IMR-90 (cell line): Measurements from ENCODE around the gene GEMIN2. TPM values are rescaled to one million over a fixed set of nuclear protein-coding genes. Genes with fewer than 3 reads are reported as not detected.

Experiments
- ATAC-seq: fragments of 200-7000 bp; cut with Tn5 transposase; 2 replicates; pipeline ENCODE4 v1.9.1; 2020; ENCODE audit warnings: low read depth, mild to moderate bottlenecking, moderate library complexity
- BruUV-seq: library from RNA; stranded (reverse); fragments of 400-500 nt; replicated peaks from 2 replicates; lab custom pipeline; 2021; lab: Mats Ljungman, UMichigan
- CTCF ChIA-PET: fragments of 300-600 bp; formaldehyde crosslinking; extraction: SDS; loops from one replicate; lab custom pipeline; 2021; ENCODE audit warnings: antibody characterized with exemption; lab: Yijun Ruan, JAX
- POLR2A ChIA-PET: fragments of 300-600 bp; sonication (Branson Sonifier 250); formaldehyde crosslinking; loops from one replicate; lab custom pipeline; 2022; ENCODE audit warnings: antibody characterized with exemption; ENCODE audit not compliant: unreplicated experiment; lab: Charles Lee
- DNase-seq: peaks from one replicate; pipeline ENCODE4 v3.0.0; 2013
- H2AFZ ChIP-seq: replicated peaks from 2 replicates; pipeline ENCODE3; 2013; ENCODE audit warnings: low read length, mild to moderate bottlenecking; ENCODE audit not compliant: poor library complexity
- H2AK5ac ChIP-seq: 2 replicates; pipeline ENCODE4 v1.6.1; 2013; ENCODE audit warnings: low read depth, low read length, inconsistent platforms
- H2AK9ac ChIP-seq: replicated peaks from 2 replicates; pipeline ENCODE3; 2013; ENCODE audit warnings: mild to moderate bottlenecking, low read depth, low read length, moderate library complexity; ENCODE audit not compliant: poor library complexity
- H2BK120ac ChIP-seq: 2 replicates; pipeline ENCODE4 v1.6.1; 2013; ENCODE audit warnings: low read depth, low read length, inconsistent platforms
- H2BK15ac ChIP-seq: 3 replicates; pipeline ENCODE4 v1.6.1; 2013; ENCODE audit warnings: low read depth, low read length, inconsistent platforms
- H2BK20ac ChIP-seq: 2 replicates; pipeline ENCODE4 v1.6.1; 2013; ENCODE audit warnings: low read depth, mild to moderate bottlenecking, inconsistent platforms, low read length, moderate library complexity
- H2BK5ac ChIP-seq: 2 replicates; pipeline ENCODE4 v1.6.1; 2013; ENCODE audit warnings: mild to moderate bottlenecking, low read depth, low read length, inconsistent platforms; ENCODE audit not compliant: poor library complexity, severe bottlenecking
- H3K14ac ChIP-seq: replicated peaks from 2 replicates; pipeline ENCODE4 v1.6.1; 2013; ENCODE audit warnings: low read depth, low read length, inconsistent platforms
- H3K18ac ChIP-seq: 2 replicates; pipeline ENCODE4 v1.6.1; 2013; ENCODE audit warnings: low read depth, low read length, control low read depth
- H3K23ac ChIP-seq: 2 replicates; pipeline ENCODE4 v1.6.1; 2013; ENCODE audit warnings: low read depth, low read length, inconsistent platforms
- H3K27ac ChIP-seq: 2 replicates; pipeline ENCODE4 v1.5.1; 2013; ENCODE audit warnings: mild to moderate bottlenecking, control low read depth, low read length; ENCODE audit not compliant: insufficient read depth
- H3K27me3 ChIP-seq: 2 replicates; pipeline ENCODE4 v1.6.1; 2013; ENCODE audit warnings: low read length; ENCODE audit not compliant: control insufficient read depth, insufficient read depth
- H3K36me3 ChIP-seq: 2 replicates; pipeline ENCODE4 v1.6.1; 2013; ENCODE audit warnings: low read length, mixed read lengths; ENCODE audit not compliant: control insufficient read depth, insufficient read depth
- H3K4ac ChIP-seq: 2 replicates; pipeline ENCODE4 v1.6.1; 2013; ENCODE audit warnings: low read depth, low read length, inconsistent platforms
- H3K4me1 ChIP-seq: 2 replicates; pipeline ENCODE4 v1.6.1; 2013; ENCODE audit warnings: low read length, mixed read lengths; ENCODE audit not compliant: control insufficient read depth, insufficient read depth
- H3K4me2 ChIP-seq: 2 replicates; pipeline ENCODE4 v1.6.1; 2013; ENCODE audit warnings: low read depth, mild to moderate bottlenecking, control low read depth, low read length, moderate library complexity
- H3K4me3 ChIP-seq: 2 replicates; pipeline ENCODE4 v1.5.1; 2013; ENCODE audit warnings: low read depth, mild to moderate bottlenecking, control low read depth, low read length, moderate library complexity; ENCODE audit not compliant: insufficient read depth
- H3K56ac ChIP-seq: 2 replicates; pipeline ENCODE4 v1.6.1; 2013; ENCODE audit warnings: low read length, inconsistent platforms; ENCODE audit not compliant: insufficient read depth; ENCODE audit errors: extremely low read depth
- H3K79me1 ChIP-seq, 2 experiments: 2 replicates each; pipeline ENCODE4 v1.6.1; 2013; ENCODE audit warnings: low read length in 2 of 2, inconsistent platforms in 1 of 2, low read depth in 1 of 2
- H3K9ac ChIP-seq: 2 replicates; pipeline ENCODE4 v1.6.1; 2013; ENCODE audit warnings: low read depth, low read length, control low read depth
- H3K9me1 ChIP-seq: 2 replicates; pipeline ENCODE4 v1.6.1; 2013; ENCODE audit warnings: low read length, inconsistent platforms; ENCODE audit not compliant: insufficient read depth
- H3K9me3 ChIP-seq: 2 replicates; pipeline ENCODE4 v1.6.1; 2013; ENCODE audit warnings: low read length; ENCODE audit not compliant: control insufficient read depth, insufficient read depth
- H4K20me1 ChIP-seq: 2 replicates; pipeline ENCODE4 v1.6.1; 2013; ENCODE audit warnings: low read length, inconsistent platforms; ENCODE audit not compliant: insufficient read depth
- H4K5ac ChIP-seq: 2 replicates; pipeline ENCODE4 v1.6.1; 2013; ENCODE audit warnings: mild to moderate bottlenecking, low read depth, low read length, control low read depth
- H4K8ac ChIP-seq, 2 experiments: 2 replicates each; pipeline ENCODE4 v1.6.1; 2013; ENCODE audit warnings: low read depth in 2 of 2, low read length in 2 of 2, control low read depth in 1 of 2, inconsistent platforms in 1 of 2
- H4K91ac ChIP-seq: 2 replicates; pipeline ENCODE4 v1.6.1; 2013; ENCODE audit warnings: low read depth, low read length, inconsistent platforms; ENCODE audit not compliant: insufficient read depth
- CEBPB ChIP-seq: IDR thresholded peaks from 2 replicates; pipeline ENCODE4 v1.6.1; 2012; ENCODE audit warnings: low read depth, low read length, improper control_type of control experiment
- CTCF ChIP-seq: conservative IDR thresholded peaks from 2 replicates; pipeline ENCODE4 v1.5.1; 2012; ENCODE audit warnings: mild to moderate bottlenecking, low read depth, low read length, improper control_type of control experiment
- NFE2L2 ChIP-seq: fragments of 150-350 bp; IDR thresholded peaks from 2 replicates; pipeline ENCODE4 v1.6.1; 2016; ENCODE audit warnings: low read depth, mild to moderate bottlenecking, low read length
- RAD21 ChIP-seq: IDR thresholded peaks from 2 replicates; pipeline ENCODE4 v1.6.1; 2012; ENCODE audit warnings: low read length, improper control_type of control experiment
- RCOR1 ChIP-seq: IDR thresholded peaks from 2 replicates; pipeline ENCODE4 v1.6.1; 2012; ENCODE audit warnings: mild to moderate bottlenecking, low read length, improper control_type of control experiment; ENCODE audit not compliant: insufficient replicate concordance
- RFX5 ChIP-seq: IDR thresholded peaks from 2 replicates; pipeline ENCODE4 v1.8.0; 2012; ENCODE audit warnings: low read depth, mild to moderate bottlenecking, low read length, moderate library complexity
- SMC3 ChIP-seq: fragments of 150-350 bp; IDR thresholded peaks from 2 replicates; pipeline ENCODE4 v1.6.1; 2016; ENCODE audit warnings: low read depth, mild to moderate bottlenecking, antibody characterized with exemption, low read length, moderate library complexity
- WGBS, 2 experiments: methylation state at CpG; one replicate each; pipeline versions ENCODE4 v1.1.5 to v1.1.7; 2013; ENCODE audit warnings: missing lambda C conversion rate in 2 of 2; ENCODE audit not compliant: insufficient read length in 1 of 2; ENCODE audit errors: extremely low coverage in 2 of 2; 5-methylcytosine and 5-hydroxymethylcytosine counted together
- dilution Hi-C: fragments of 300-500 bp; cut with HindIII; formaldehyde crosslinking; loops from one replicate; pipeline ENCODE4 v1.14.3; 2018; ENCODE audit warnings: low sequenced_read_pairs; ENCODE audit not compliant: unreplicated experiment
- in situ Hi-C: fragments of 300-500 bp; cut with MboI; formaldehyde crosslinking; loops from 3 replicates; pipeline ENCODE4 v1.14.3; 2019; ENCODE audit warnings: low sequenced_read_pairs, inconsistent platforms, mixed read lengths
- intact Hi-C: fragments of 100-400 bp; cut with micrococcal nuclease; formaldehyde crosslinking; loops from 2 replicates; pipeline ENCODE4 v1.10.0; 2022
- polyA plus RNA-seq, 3 experiments: library from polyadenylated mRNA; depleted of rRNA; stranded (reverse); fragments of >200 nt; gene quantifications; 2 replicates each; pipeline ENCODE4 v1.2.3, GENCODE V29; 2012; ENCODE audit warnings: low replicate concordance in 1 of 3
- total RNA-seq: library from RNA; depleted of rRNA; stranded (reverse); fragments of >200 nt; gene quantifications from 2 replicates; pipeline ENCODE4 v1.2.3, GENCODE V29; 2012

The GEMIN2 gene
- total and polyA plus RNA-seq, 2 of the 4 experiments (the other 2 are of a cell fraction), result 10.6 to 11.2 TPM

- dilution Hi-C loops, result no loop called here
- Histone ChIP-seq H3K9me3 (no peaks in the 10 kb centered on the region), H2BK20ac (no peak overlapping the region), H3K56ac (no peak overlapping the region), H3K4me1 (no peaks in the 10 kb centered on the region), H4K20me1 (peaks cover 2% of the 10 kb centered on the region; the same call in 1 of the 2 replicates), H2AK5ac (no peak overlapping the region), H3K27ac (no peak overlapping the region), H2BK15ac (no peak overlapping the region), H3K27me3 (no peaks in the 10 kb centered on the region), H3K36me3 (no peaks in the 10 kb centered on the region), H2AFZ (no peak overlapping the region), H3K9ac (no peak overlapping the region), H3K4me3 (no peak overlapping the region), H2AK9ac (no peak overlapping the region), H3K18ac (no peak overlapping the region), H3K9me1 (no peaks in the 10 kb centered on the region), H2BK5ac (no peak overlapping the region), H3K23ac (no peak overlapping the region), H2BK120ac (no peak overlapping the region), H3K79me1 (peaks cover 6 to 15% of the 10 kb centered on the region in 2 experiments), H3K14ac (no peak overlapping the region), H3K4me2 (no peak overlapping the region), H4K91ac (no peak overlapping the region), H4K8ac (no peak overlapping the region), H4K5ac (no peak overlapping the region), H3K4ac (no peak overlapping the region)
- intact Hi-C loops, result loop anchor here (1.0 to 10.0 kb wide), 3 partner anchors 157 to 324 kb away; no protein-coding TSS in a partner anchor
- TF ChIP-seq SMC3 (peak; percentile 57; the same call in 1 of the 2 replicates), CTCF (peak; percentile 56), RCOR1 (no peak), RFX5 (no peak), RAD21 (peak; percentile 55), CEBPB (no peak), NFE2L2 (no peak)
- ChIA-PET POLR2A (interaction anchor here (0.6 kb wide), 1 partner anchor 16 kb away, joined by 3 read pairs; no protein-coding TSS in a partner anchor), CTCF (interaction anchor here (1.4 kb wide), 1 partner anchor 10 kb away, joined by 4 read pairs; no protein-coding TSS in a partner anchor)
- WGBS, 2 experiments, result no CpG with 5 or more reads among the region's 2 CpGs
- peak; percentile 55 for DNase-seq
- in situ Hi-C loops, result no loop called here
- no TSS peak for BruUV-seq
- no peak for ATAC-seq
Observed at GRCh38 chr14:39107591-39107996, 6.5 kb upstream of the GEMIN2 start.
